Epidermal melanocyte (primary cell): ENCODE data around the gene RBCK1.
"Not testable (repeated sequence)": the region's sequence is repeated elsewhere in the genome, so short reads cannot be mapped to it uniquely, and the experiment has no call there.

Experiments
- DNase-seq: peaks from one replicate; pipeline ENCODE4 v3.0.0; 2011; ENCODE audit warnings: low spot score; ENCODE audit not compliant: insufficient read length

Gene RBCK1

DNA sequence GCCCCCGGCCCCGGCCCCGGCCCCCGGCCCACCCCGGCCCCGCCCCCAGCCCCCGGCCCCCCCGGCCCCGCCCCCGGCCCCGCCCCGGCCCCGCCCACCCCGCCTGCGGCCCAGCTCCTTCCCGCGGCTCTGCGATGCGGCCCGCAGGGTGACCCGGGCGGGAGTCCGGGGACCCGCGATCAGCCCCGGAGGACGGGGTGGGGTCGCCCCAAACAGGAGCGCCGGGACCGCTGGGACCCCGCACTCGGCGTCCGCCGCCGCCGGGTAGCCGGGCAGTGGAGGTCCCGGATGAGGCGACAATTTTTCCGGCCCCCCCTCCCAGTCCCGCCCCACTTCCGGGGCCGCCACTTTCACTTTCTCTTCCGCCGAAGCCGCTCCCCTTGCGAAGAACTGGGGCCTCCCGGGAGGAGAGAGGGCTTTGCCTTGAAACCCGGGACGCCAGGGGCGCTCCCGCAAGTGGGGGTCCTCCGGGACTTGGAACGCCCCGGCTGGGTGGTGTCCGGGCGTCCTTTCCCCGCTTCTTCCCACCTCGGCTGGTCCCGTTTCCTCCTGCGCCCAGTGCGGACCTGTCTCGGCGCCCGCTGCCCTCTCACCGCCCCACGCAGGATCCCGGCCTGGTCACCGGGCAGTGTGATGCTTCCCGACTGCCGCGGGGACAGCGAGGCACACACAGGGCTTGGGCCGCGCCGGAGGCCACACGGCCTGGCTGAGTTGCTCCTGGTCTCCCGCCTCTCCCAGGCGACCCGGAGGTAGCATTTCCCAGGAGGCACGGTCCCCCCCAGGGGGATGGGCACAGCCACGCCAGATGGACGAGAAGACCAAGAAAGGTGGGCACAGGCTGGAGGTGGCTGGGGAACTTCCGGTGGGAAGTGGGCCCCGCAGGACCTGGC is at the start of gene RBCK1:
Gene RBCK1, plus strand, starts transcription at position 347 of the 890 bp plus-strand sequence. Its CDS starts 459 bp downstream, at position 806.
- peak; percentile 97 for DNase-seq

DNA sequence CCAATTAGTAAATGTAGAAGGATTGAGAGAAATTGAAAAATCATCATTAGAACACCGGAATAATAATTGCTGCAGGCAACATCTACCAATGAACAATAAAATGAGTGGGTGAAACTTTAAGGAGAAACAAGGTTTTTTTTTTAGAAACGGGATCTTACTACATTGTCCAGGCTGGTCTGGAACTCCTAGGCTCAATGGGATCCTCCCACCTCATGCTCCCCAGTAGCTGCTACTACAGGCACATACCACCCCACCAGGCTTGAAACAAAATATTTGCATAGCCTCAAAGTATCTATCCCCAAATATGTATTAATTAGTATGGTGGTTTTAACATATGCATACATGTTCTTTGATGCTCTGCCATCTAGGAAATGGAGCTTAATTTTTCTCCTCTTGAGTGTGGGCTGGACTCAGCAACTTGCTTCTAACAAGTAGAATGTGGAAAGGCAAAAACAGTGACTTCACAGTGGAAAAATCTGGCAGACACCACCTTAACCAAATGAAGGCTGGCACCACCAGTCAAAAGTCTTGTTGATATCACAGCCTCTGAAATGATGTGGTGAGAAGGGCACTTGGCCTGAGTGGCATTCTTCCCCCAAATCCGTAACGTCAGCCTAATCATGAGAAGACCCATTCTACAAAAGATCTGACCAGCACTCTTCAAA is 49.1 kb upstream of the RBCK1 start:
- no peak for DNase-seq

DNA sequence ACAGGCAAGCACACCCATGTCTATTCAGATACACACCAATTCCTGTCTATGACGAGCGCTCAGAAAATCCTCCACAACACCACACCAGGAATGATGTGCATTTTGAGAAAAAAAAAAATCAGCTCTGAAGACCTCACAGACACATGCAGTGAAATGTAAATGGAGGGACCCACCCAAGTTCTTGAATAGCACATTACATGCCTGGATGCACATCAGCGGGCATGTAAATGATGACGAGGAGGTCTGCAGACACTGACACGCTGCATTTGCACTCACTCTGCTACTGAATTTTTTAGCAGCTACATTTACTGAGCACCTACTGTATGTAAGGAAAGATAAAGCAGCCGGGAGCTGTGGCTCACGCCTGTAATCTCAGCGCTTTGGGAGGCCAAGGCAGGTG is 46.5 kb upstream of the RBCK1 start:
- no peak for DNase-seq

DNA sequence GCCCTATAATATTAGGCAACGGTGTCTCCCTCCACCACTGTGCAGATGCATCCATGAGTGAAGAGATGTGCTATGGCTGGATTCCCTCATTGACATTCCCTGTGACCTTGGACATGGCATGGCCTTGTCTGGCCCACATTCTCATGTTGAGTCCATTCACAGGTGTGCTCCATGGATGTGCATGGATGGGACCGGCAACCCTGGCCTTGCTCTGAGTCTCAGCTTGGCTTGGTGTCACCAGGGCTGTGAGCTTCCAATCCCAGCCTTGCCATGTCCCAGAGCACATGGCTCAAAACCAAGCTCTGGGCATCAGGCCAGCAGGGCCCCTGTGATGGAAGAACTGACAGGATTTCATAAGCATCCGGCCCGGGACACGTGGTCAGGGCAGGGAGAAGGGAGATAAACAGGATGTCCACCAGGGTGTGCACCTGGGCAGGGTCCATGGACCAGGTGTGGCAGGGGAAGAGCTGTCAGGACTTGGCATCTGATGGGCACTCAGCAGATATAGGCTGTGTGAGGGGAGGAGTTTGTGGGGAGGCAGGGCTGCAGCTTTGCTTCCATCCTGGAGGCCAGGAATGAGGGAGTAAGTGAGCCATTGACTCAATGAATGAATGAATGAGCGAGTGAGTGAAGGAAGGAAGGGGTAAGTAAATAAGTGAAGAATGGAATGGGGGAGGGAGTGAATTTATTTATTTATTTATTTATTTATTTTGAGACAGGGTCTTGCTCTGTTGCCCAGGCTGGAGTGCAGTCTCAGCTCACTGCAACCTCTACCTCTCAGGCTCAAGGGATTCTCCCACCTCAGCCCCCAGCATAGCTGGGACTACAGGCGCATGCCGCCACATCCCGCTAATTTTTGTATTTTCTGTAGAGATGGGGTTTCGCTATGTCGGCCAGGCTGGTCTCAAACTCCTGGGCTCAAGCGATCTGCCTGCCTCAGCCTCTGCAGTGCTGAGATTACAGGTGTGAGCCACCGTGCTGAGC is 45.5 kb upstream of the RBCK1 start:
- peak; percentile 37 for DNase-seq

DNA sequence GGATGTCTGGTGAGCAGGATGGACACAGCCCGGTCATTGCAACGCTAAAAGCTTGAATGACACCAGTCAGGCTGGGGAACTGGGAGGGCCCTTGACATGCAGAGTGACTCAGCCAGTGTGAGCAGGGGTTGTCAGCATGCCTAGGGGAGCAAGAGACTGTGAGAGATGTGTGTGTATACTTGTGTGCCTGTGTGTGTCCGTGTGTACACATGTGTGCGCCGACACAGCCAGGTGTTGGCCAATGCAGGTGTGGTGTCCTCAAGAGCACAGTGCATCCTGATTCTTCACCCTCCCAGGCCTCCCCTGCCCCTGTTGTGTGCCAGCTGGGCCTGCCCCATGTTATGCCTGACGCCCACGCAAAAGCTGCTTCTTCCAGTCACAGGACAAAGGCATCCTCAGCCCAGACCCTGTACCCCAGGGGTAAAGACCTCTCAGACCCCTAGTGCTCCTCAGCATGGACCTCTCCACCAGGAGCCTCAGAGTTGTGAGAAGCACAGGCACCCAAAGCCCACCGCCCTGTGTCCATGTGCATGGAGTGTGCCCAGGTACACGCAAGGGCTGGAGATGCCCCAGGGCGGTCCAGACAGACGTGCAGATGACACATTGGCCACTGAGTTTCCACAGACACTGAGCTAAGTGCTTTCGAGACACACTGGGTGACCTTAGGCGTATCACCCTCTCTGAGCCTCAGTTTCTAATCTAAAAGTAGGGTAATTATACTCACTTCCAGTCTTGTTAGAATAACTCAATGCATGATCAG is 44.6 kb upstream of the RBCK1 start:
- DNase-seq, result no peak

DNA sequence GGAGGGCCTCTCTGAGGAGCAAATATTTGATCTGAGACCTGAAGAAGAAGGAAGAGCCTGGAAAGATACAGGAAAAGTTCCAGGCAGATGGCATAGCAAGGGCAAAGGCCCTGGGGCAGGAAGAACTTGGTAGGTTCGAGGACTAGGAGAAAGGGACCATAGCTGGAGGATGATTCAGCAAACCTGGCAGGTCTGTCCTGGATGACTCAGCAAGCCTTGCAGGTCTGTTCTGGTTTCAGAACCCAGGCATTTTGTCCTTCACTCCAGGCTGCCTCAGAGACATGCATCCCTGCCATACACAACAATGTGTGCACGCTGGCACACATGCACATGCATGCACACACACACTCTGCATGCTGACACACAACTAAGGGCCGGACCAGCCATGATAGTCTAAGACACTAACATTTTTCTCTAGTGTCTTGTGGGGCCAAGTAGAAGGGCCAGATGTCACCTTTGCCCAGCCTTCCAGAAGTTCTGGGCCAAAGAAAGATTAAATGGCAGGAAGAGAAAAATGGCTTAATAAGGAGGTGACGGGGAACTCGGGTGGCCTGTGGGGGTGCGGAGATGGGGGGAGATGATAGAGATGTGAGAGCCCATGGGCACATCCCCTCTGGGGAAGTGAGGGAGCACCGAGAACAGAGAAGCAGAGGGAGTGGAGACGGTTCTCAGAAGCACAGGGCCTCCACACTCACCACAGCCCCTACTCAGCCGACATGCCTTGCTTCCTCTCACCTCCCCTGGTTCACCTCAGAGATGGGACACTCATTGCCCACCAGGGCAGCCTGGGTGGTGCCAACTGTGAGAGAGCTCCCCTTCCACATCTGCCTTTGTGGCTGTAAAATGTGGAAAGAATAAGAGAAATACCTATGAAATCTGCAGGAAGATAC is 42.9 kb upstream of the RBCK1 start:
- DNase-seq, result no peak

DNA sequence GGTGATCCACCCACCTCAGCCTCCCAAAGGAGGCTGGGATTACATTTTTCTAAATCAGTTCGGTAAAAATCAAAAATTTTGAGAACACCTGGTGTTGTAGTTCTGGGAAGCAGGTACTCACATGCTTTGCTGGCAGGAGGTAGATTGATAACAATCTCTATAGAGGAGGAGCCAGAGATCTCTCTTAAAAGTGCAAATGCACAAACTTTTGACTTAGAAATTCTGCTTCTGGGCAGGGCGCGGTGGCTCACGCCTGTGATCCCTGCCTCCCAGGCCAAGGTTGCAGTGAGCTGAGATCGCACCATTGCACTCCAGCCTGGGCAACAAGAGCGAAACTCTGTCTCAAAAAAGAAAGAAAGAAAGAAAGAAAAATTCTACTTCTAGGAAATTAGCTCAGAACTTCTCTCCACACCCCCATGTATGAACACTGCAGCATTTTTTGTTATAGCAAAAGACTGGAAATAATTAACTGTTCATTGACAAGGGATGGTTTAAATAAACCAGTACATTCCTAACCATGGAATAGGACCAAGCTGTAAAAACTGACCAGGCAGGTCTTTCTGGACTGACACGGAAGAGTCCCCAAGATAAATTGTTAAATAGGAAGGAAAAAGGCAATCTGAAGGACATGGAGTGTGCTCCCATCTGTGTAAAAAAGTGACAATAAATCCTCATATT is 41.9 kb upstream of the RBCK1 start:
- DNase-seq, result no peak

DNA sequence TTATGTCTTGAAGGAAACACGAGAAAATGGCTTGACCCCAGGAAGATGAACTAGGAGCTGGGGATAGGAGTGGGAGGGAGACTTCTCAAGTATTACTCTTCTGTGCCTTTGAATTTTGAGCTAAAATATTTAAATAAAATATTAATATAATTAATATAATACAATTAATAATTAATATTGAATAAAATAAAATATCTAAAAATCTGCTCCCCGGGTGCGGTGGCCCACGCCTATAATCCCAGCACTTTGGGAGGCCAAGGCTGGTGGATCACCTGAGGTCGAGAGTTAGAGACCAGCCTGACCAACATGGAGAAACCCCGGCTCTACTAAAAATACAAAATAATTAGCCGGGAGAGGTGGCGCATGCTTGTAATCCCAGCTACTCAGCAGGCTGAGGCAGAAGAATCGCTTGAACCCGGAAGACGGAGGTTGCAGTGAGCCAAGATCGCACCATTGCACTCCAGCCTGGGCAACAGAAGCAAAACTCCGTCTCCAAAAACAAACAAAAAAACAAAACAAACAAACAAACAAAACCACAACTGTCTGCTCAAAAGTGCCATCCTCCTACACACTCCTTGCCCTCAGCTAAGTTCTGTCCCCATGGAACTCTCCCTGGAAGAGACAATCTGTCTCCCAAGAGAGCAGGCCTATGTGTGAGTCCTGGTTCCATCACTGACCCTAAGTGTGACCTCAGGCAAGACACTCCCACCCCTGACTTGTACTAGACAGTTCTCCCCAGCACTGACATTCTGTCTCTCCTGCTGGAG is 41.2 kb upstream of the RBCK1 start:
- no peak for DNase-seq

DNA sequence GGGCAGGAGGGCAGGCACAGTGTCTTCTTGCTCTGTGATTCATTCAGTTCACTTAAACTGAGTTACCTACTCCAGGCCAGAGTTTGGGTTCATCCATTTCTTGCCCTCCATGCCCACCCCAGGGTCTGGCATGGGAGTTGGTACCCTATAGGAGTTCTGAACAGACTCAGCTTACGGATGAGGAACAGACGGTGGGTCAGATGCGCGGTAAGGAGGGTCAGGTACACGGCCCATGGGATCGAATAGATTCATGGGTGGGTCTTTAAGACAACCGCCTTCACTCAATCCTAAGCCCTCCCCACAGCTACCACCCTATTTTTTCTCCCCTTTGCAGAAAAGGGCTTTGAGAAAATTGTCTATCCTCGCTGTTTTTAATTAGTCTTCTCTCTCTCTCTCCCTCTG is 40.6 kb upstream of the RBCK1 start:
- no peak for DNase-seq

DNA sequence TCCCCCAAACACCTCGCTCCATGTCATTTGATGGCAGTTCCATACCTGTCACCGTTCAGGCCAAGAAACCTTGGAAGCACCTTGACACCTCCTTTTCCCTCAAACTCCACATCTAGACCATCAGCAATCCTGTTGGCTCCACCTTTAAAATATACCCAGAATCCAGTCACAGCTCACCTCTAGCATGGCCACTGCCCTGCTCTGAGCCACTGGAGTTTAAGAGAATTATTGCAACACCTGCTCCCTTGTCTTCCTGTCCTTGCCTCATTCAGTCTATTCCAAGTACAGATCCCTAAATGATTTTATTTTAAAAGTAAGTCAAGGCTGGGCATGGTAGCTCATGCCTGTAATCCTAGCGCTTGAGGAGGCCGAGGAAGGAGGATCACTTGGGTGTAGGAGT is 39.2 kb upstream of the RBCK1 start:
- DNase-seq, result no peak

DNA sequence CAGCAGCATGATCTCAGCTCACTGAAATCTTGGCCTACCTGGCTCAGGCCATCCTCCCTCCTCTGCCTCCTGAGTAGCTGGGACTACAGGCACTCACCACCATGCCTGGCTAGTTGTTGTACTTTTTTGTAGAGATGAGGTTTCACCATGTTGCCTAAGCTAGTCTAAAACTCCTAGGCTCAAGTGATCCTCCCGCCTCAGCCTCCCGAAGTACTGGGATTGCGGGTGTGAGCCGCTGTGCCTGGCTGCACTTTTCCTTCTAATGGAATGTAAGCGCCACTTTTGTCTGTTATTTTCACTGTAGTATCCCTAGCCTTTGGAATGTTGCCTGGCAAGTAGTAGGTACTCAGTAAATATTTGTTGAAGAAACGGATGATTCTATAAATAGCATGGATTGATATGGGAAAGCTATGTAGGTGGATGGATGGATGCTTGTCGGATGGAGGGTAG is 37.9 kb upstream of the RBCK1 start:
- no peak for DNase-seq

DNA sequence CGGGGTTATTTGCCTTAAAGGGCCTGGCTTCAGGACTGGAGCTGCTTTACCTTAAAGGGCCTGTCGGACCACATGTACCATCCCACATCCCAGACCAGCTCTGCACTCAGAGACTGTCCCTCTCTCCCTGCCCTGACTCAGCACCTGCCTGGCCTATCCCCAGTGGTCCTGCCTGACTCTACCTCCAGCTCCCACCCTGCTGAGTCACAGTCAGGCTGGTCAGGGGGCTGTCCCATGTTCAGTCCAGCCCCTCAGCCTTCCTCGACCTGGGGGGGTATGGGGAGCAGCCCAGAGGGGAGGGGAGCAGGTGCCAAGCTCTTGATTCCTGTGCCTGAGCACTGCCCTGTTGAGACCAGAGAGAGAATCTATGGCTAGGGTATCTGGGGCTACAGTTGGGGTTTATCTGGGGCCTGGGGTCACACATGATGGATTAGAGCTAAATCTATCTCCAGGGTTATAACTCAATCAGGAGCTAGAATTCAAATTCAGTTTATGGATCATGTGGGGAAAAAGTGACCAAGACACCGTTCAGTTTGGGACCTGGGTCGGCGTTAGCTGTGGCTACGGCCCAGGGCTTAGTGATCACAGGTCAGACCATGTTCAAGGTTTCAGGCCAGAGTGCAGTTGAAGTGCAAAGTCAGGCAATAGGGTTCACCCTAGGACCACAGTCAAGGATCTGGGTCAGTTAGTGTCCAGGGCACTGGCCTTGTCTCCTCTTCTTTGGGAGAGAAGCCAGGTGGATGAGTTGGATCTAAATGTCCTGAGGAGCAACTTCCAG is 36.9 kb upstream of the RBCK1 start:
- no peak for DNase-seq

DNA sequence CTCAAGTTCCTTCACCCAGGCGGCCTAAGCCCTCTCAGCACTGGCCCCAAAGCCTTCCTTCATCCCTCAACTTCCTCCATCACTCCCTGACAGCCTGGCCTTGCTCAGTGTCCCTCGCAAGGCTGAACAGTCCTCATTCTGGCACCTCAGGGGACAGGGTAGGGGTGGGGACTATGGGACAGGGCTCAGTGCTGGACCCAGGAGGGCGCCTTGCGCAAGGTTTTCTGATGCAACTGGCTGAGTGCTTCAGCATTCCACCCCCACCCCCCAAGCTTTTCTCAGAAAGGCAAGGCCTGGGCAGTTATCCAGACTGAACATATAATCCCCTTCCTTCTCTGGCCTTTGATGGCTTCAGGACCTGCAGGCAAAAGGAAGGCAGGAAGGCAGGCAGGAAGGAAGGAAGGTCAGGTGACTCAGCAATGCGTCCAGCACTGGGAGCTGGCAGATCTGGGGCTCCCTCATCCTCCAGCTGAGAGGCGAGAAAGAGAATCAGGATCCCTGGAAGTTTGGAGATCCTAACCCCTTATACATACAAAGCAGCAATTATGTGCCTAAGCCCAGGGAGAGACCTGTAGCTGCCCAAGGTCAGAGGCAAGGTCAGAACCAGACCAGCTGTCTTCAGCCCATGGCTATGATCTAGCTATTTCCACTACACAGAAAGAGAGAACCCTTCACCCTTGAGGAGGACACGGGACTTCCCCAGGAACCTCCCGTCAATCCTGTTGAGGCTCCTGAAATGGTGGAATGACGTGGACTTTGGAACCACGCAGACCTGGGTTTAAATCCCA is 36.1 kb upstream of the RBCK1 start:
- DNase-seq, result peak; percentile 49

DNA sequence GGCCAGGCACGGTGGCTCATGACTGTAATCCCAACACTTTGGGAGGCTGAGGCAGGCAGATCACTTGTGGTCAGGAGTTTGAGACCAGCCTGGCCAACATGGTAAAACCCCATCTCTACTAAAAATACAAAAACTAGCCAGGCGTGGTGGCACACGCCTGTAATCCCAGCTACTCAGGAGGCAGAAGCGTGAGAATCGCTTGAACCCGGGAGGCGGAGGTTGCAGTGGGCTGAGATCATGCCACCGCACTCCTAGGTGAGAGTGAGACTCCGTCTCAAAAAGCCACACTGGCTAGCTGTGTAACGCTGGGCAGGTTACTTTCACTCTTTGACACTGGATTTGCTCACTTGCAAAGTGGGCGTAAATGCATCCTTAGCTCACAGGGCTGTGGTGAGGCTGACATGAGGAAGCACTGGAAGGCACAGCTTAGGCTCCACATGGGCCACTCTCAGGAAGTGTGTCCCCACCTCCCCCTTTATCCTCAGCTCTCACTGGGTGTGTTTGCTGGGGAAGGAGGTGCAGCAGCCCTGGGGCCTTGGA is 35.5 kb upstream of the RBCK1 start:
- not testable (repeated sequence) for DNase-seq

DNA sequence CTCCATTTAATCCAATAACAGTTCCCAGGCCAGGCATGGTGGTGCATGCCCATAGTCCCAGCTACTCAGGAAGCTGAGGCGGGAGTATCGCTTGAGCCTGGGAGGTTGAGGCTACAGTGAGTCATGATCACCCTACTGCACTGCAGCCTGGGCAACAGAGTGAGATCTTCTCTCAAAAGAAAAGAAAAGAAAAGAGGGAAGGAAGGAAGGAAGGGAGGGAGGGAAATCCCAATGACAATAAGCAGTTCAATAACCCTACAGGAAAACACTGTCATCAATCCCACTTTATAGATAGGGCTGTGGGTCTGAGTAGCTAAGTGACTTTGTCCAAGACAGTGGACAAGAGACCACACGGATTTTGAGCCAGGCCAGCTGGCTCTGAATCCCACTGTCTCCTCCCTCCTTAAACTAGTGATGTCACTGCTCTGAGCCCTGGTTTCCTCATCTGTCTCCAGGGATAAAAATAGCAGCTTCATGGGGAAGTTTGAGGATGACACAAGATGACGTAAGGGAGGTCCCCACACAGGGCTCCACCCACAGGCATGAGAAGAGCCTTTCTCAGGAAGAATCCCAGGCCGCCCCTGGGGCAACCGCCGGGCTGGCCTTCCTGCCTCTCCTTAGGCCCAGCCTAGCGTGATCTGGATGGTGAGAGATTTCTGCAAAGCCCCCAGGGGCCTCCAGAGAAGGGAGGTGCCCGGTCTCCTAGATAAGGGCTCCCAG is 34.8 kb upstream of the RBCK1 start:
- DNase-seq, result peak; percentile 38
